GM12872 (cell line): ENCODE data around the gene IGF1R.

ENCODE experiments used
- TF ChIP-seq, protein P1 (sequence below): IDR thresholded peaks from 3 replicates; pipeline ENCODE4 v1.5.1; 2011; ENCODE audit warnings: low read depth, mild to moderate bottlenecking, low read length, moderate library complexity; ENCODE audit not compliant: insufficient read depth

The IGF1R gene

DNA sequence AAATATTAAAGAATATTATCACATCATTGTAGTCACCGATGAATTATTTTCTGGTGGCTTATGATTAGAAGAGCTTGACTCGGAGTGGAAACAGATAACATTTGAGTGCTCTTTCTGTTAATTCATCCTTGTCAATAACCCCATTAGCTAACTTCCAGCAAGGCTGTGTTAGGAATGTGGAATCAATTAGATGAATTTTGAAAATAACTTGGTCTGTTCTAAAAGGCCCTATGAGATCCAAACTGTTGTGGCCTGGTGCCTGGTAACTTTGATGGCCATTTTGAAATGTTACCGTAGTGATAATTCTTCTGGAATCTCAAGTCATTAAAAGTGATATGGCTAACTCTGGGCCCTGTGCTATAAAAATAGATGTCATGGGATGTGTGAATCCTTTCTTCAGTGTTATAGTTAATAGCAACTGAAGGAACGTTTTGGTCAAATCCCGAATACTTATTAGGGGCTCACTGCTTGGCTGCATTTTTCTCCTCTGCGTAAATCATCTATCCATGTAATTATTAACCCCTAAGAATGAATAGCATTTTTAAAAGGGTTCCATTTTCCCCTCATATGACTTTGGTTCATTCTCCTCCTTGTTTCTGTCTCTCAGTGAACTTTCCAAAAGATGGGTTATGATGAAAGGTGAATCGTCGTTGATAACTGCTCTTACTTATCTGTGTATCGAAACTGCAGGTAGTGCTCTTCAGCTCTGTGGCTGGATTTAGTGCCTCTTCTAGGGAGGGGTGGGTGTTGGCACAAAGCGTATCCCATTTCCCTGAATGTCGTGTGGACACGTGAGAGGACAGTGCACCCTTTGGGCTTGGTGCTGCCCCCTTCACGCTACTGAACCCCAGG, 82.7 kb downstream of the IGF1R start:
- TF ChIP-seq, protein P1, sequence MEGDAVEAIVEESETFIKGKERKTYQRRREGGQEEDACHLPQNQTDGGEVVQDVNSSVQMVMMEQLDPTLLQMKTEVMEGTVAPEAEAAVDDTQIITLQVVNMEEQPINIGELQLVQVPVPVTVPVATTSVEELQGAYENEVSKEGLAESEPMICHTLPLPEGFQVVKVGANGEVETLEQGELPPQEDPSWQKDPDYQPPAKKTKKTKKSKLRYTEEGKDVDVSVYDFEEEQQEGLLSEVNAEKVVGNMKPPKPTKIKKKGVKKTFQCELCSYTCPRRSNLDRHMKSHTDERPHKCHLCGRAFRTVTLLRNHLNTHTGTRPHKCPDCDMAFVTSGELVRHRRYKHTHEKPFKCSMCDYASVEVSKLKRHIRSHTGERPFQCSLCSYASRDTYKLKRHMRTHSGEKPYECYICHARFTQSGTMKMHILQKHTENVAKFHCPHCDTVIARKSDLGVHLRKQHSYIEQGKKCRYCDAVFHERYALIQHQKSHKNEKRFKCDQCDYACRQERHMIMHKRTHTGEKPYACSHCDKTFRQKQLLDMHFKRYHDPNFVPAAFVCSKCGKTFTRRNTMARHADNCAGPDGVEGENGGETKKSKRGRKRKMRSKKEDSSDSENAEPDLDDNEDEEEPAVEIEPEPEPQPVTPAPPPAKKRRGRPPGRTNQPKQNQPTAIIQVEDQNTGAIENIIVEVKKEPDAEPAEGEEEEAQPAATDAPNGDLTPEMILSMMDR = no peak

- TF ChIP-seq, protein P1 = no peak
Measured at GRCh38 chr15:98731712-98732450, 83.5 kb downstream of the IGF1R start.

- TF ChIP-seq, protein P1 = no peak
Measured at GRCh38 chr15:98733098-98733497, 84.8 kb downstream of the IGF1R start.

DNA sequence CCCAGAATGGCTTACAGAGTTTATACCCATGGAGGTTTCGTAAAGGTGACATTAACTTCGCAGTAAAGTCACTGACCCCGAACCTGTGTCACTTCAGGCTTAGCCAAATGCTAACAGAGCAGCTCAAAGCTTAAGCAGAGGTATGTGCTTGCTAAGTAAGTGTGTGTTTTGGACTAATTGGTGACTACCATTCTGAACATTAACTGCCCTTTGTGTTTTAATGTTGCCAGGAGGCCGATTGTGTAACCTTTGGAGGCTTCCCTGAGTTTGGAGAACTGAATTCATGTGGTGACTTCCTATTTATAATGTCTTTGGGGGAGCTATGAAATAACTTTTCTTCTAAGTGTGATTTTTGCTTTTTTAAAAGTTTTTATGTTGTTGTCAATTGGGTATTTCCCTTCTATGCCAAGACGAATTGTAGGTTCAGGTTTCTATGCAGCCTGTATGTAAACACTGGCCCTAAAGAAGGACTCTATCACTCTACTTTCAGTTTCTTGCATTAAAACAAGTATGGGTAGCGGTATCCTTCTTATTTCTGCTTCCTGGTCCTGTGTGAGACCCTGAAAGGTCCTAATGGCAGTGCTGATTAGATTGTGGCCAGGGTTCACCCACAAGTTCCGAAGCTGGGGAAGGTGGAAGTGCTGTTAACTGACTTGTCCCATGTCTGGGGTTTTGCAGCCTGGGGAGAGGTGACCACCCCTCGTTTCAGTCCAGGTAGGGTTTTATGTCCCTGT, 86.3 kb downstream of the IGF1R start:
- TF ChIP-seq, protein P1 = no peak

GRCh38 chr15:98735304-98735703, 87.0 kb downstream of the IGF1R start:
- TF ChIP-seq, protein P1 = no peak

GRCh38 chr15:98735895-98736617, 87.7 kb downstream of the IGF1R start:
- TF ChIP-seq, protein P1 = no peak
